Activated T-helper 9 cell treated with anti-CD3 and anti-CD28 coated beads, Interleukin-2, amount 50 U/mL, for 16 hours (primary cell): Measurements from ENCODE around the gene ZCCHC24.

Experiments
- DNase-seq: peaks from one replicate; pipeline ENCODE4 v3.0.0-alpha.2; 2020; ENCODE audit warnings: low read depth

The ZCCHC24 gene

DNA sequence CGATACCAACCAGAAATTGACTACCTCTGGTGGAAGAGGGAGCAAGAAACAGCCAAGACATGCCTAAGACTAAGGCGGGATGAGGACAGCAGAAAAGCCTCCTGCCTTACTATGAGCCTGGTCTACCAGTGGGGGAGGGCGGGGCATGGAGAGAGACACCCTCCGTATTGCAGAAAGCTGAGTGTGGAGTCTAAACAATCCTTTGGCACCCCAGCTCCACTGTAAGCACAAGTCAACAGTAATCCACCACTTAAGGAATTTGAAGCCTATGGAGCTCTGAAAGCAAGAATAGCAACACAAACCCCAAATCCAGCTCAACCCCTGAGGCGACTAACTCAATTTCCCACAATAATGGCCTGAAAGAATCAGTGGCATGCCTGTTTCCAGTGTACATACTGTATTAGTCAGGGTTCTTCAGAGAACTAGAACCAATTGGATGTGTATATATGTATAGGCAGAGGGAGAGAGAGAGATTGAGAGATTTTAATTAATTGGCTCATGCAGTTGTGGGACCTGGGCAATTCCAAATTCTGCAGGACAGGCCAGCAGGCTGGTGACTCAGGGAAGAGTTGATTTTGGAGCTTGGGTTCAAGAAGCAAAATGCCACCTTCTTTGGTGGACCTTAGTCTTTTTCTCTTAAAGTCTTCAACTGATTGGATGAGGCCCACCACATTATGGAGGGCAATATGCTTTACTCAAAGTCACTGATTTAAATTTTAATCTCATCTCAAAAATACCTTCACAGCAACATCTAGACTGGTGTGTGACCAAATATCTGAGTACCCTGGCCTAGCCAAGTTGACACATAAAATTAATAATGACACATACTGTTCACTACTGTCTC is 84.7 kb downstream of the ZCCHC24 start:
- no peak for DNase-seq

DNA sequence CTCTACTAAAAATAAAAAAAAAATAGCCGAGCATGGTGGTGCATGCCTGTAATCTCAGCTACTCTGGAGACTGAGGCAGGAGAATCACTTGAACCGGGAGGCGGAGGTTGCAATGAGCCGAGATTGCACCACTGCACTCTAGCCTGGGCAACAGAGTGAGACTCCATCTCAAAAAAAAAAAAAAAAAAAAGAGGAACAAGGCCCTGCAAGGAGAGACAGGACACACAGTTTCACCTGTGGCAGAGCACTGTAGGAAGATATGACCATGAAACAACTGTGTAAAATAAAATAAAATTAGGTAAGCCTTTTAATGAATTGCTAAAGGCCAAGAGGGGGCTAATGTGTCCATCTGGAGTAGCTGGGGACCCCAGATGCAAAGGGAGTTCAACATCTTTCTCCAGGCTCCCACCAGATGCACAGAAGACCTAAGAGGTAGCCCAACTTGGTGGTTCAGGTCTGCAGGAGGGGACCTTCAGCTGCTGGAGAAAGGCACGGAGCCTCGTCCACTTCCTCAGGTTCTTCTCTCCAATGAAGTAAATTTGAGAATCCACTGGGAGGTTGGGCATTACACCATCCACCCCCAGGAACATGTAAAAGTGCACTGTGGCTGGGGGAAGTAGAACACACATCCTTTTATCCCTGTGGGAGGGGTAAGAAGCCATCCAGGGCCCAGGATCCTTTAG is 85.5 kb downstream of the ZCCHC24 start:
- DNase-seq: no peak

DNA sequence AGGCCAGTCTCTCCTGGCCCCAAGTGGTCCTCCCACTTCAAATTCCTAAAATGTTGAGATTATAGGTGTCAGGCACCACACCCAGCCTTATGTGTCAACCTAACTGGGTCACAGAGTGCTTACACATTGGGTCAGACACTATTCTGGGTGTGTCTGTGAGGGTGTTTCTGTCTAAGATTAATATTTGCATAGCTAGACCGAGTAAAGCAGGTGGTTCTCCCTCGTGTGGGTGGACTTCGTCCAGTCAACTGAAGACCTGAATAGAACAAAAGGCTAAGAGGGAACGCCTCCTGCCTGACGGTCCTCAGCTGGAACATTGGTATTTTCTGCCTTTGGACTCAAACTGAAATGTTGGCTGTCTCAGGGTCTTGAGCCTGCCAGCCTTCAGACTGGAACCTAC is 86.6 kb downstream of the ZCCHC24 start:
- DNase-seq: no peak

DNA sequence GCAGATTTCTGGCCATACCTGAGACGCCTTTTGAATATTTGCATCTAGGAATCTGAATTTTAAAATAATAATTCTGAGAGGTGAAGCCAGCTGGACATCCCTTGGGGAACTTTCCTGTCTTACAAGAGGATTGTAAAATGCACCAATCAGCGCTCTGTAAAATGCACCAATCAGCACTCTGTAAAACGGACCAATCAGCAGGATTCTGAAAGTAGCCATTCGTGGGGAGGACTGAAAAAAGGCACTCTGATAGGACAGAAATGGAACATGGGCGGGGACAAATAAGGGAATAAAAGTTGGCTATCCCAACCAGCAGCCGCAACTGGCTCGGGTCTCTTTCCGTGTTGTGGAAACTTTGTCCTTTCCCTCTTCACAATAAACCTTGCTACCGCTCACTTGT is 88.2 kb downstream of the ZCCHC24 start:
- no peak for DNase-seq

DNA sequence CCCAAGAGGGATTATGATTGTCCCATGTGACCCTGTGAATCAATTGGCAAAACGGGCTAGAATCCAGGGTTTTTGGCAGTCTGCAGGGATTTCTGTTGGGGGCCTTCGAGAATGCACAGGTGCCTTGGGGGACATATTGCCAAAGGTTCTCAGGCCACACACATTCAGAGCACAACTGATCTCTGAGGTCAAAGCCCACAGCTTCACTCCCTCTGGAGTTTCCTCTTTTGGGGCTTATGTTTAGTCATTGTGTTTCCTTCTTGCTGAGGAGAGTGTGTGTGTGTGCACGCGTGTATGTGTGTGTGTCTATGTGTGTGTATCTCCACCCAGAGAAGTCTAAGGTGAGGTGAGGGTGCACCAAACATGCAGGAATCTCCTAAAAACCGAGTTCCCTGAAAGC is 89.3 kb downstream of the ZCCHC24 start:
- DNase-seq: no peak

DNA sequence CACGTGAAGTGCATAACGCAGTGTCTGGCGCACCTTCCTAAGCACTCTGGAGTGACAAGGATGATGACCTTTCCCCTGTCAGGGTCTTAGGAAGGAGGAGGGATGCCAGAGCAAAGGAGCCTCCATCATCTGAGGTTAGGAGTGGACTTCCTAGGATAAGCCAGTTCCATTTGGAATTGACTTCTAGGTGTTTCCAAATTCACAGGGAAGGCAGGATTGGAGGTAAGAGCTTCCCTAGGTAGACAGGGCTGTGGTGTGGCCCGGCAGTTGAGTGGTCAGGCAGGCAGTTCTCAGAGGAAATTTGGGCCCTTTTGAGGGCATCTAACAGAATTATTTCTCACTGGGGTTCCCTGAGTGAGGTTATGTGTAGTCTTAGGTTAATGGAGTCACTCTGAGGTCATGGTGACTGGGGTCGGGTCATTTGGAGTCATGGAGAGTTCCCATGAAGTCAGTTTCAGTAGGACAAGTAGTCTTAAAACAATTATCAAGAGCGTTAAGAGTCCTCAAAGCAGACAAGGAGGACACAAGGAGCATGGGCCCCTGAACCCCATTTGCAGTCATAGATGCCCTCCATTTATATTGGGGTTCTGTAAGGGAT is 89.9 kb downstream of the ZCCHC24 start:
- DNase-seq: no peak

DNA sequence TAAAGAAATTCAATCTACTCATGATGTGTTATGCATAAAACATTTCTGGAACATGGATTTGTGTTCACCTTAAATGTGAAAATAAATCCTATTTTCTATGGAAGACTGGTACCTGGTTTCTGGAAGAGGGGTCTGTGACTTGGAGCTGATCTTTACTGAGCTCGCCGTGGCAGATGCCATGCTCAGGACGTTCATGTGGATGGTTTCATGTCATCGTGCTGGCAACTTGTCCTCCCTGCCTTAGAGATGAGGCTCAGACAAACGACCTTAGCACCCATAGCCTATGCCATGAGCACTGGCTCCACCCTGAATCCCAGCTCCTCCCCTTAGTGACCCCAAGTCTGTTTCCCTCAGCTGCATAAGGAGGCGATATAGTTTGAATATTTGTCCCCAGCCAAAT is 90.8 kb downstream of the ZCCHC24 start:
- DNase-seq: no peak

DNA sequence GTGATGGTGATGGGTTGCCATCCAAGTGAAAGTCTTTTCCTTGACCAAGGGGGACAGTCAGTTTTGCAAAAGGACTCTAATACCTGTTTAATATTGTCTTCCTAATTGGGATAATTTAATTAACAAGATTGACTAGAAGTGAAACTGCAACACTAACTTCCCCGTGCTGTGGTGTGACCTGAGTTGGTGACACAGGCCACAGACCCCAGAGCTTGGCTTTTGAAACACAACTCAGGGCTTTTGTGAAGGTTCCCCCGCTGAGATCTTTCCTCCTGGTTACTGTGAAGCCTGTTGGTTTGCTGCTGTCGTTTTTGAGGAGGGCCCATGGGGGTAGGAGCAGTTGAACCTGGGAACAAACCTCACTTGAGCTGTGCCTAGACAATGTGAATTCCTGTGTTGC is 91.3 kb downstream of the ZCCHC24 start:
- no peak for DNase-seq

DNA sequence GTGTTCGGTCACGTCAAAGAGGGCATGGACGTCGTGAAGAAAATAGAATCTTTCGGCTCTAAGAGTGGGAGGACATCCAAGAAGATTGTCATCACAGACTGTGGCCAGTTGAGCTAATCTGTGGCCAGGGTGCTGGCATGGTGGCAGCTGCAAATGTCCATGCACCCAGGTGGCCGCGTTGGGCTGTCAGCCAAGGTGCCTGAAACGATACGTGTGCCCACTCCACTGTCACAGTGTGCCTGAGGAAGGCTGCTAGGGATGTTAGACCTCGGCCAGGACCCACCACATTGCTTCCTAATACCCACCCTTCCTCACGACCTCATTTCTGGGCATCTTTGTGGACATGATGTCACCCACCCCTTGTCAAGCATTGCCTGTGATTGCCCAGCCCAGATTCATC is 91.7 kb downstream of the ZCCHC24 start:
- no peak for DNase-seq

DNA sequence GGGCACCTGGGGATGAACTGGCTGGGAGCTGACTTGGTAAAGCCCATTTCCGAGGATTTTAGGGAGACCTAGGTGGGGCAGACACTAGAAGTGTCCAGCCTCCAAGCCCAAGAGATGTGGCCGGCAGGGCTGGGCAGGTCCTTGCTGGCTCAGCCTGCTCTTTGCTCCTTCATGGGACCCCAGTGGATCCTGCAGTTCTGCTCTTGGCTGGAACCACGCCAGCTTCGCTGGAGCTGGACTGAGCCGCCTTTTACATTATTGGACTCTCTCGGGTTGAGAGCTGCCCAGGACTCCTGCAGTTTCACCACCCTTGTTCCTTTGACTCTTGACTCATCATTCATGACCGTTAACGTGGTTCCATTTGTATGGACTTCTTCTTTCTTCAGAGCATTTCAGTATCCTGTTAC is 92.4 kb downstream of the ZCCHC24 start:
- DNase-seq: no peak

DNA sequence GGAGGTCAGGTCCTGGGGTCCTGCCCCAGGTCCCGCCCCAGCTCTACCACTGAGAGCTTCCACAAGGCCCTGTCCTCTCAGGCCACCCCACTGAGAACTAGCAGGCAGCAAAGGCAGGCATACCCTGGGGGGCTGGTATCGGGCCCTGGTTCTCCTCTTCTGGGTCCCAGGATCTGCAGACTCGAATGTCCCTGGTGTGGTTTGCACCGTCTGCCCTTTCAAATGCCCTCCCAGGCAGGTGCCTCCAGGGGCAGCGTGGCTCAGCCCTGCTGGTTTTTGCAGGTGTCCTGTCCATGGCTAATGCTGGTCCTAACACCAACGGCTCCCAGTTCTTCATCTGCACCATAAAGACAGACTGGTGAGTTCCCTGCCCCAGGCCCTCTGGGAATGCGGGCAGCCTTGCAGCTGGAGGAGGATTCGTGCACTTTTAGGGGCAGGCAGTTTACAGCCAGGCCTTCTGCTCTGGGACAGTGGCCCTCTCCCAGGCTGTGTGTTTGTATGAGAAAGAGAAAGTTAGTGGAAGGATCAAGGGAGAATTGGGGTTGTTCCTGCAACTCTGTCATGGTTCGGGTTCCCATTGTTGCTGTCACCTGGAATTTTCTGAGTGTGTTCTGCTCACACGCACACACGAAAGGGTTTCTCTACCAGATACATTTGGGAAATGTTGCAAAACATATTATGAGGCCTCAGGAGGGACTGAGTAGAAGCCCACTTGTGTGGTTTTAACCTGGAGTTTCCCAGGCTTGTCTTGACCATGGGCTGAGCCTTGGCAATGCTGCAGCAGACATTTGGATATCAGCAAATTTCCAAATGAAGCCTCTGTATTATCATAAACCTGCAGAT is 93.2 kb downstream of the ZCCHC24 start:
- no peak for DNase-seq

DNA sequence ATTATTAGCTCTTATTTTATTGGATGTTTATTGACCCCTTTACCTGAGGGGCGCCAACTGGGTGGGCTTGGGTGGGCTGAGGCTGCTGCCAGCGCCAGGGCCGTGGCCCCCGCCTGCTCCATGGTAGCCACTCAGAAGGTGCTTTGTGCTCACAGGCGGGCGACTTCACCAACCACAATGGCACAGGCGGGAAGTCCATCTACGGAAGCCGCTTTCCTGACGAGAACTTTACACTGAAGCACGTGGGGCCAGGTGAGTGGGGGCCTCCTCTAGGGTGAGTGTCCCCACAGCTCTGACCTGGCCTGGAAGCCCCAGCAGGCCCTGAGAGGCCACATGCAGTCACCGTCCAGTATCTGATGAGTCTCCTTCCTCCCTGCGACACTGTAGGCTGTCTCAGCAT is 94.1 kb downstream of the ZCCHC24 start:
- no peak for DNase-seq

DNA sequence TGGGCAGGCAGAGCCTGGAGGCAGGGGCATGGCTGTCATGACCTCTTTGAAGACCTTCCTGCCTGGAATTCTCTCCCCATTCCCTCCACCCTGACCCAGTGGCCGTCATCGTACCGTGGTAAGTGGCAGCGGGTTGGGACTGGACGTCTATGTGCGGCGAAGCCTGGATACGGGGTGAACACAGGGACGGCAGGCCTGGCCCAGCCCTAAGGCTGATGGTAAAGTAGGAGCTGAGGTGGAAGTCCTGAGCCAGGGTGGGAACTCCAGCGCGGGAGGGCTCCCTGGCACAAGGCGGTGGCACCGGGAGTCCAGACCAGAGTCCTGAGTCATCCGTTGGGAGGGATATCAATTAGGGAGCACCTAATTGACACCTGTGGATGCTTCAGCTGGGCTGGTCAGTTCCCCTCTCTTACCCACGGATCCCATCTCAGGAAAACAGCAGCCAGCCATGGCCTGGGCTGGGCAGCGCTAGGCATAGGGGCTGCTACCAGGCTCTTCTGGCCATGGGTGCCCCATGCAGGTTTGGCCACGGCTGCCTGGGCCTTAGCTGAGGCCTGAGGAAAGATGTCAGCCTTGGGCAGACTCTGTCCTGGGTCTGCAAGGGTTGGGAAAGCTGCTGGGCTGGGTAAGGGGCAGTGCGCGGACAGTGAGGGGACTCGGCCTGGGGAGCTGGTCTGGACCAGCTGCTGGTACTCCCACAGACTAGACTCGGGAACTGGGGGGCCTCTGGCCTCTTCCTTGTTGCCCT is 94.8 kb downstream of the ZCCHC24 start:
- no peak for DNase-seq

DNA sequence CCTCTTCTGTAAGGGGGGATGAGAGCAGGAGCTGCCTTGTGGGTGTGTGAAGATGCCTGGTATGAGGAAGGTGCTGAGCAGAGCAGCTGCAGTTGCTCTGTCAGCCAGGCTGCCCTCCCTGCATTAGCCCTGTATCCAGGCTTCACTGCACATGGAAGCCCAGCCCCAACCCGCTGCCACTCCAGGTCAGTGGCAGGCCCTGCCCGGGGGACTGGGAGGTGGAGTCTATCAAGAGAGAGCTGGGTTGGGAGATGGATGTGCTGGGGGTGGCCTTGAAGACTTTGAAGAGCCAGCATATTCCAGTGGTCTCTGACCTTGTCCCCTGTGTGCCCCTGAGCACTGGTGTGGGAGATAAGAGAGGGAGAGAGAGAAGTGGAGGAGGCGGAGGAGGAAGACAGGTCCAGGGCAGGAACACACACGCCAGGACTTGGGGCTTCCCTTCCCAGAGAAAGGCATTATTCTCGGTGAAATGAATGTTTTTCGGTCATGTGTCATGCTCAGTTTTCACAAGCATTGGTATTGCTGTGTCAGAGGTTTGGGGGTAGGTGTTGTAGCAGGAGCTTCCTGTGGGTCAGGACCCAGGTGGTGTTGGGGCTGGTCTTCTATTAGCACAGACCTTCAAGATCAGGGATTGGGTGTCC is 95.5 kb downstream of the ZCCHC24 start:
- DNase-seq: no peak

DNA sequence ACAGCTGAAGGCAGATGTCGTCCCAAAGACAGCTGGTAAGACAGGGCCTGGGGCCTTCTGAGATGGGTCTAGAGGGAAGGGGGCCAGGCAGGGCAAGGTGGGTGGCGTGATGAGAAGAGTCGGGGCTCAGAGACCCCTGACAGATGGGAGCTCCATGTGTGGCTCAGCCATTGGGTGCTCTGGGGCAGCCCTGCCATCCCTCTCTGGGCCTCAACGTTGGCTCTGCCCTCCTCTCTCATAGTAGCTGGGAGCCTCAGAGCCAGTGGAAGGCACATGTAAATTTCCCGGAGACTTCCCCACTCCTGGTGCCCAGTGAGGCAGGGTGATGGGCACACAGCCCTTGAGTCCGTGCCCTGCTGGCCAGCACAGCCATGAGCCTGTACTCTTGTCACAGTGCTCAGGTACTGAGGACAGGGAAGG is 96.3 kb downstream of the ZCCHC24 start:
- DNase-seq: no peak

DNA sequence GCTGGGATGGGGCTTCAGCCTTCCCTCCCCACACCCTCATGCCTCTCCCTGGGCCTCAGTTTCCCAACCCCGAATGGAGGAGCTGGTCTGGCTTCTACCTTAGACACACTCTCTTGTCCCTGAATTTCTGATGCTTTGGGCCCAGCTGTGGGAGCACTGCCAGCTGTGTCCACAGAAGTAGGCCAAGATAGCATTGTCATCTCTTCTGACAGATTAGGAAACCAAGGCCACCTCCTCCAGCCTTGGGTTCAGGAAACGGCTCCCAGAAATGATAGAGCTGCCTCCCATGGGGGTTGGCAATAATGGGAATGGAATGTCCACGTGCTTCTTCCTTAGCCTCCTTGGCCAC is 96.8 kb downstream of the ZCCHC24 start:
- no peak for DNase-seq

DNA sequence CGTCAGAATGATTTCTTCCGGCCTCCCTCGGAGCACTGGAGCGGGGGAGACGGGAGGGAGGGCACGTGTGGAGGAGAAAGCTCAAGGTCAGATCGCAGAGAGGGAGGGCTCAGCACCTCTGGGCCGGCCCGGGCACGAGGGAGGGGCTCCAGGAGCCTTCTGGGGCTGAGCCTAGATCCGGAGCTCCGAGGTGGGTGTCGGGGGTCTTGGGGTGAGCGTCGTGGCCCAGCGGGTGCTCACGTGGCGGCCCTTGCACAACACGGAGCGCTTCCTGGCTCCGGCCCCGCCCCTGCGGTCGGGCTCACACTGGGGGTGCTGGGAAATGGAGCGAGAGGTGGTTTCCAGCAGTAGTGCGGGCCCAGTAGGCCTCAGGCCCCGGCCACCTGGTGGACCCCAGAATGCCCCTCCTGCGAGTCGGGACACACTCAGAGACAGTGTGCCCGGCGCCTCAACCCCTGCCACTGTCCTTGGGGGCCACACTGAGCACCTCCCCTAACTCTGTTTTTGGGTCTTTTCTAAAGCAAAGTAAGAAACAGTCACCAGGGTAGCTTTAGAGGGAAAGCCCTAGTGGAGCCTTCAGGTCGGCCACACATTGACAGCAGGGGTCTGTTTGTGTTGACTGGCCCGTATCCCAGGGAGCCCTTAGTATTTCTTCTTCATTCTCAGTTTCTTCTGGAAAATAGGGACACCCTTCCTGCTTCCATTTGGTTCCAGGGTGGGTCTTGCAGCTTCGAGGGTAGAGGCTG is 97.4 kb downstream of the ZCCHC24 start:
- DNase-seq: peak; percentile 68

DNA sequence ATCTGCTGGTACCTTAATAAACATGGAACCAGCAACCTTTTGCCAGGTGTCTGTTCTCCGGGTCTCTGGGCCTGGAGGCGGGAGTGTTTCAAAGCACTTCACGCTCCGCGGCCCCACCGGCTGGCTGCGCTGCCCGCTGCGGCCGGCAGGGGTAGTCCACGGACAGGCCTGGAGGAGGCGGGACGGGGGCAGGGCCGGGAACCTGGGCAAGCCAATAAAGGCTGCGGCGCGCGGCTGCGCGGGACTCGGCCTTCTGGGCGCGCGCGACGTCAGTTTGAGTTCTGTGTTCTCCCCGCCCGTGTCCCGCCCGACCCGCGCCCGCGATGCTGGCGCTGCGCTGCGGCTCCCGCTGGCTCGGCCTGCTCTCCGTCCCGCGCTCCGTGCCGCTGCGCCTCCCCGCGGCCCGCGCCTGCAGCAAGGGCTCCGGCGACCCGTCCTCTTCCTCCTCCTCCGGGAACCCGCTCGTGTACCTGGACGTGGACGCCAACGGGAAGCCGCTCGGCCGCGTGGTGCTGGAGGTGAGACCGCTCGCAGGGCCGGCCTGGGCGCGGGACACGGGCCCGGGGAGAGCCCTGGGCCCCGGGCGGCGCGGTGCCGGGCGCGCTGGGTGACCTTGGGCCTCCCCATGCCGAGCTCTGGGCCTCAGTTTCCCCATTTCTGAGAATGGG is 98.1 kb downstream of the ZCCHC24 start, which contains the start of gene PPIF:
Gene PPIF (plus strand): TSS at position 244 of the 668 bp plus-strand sequence. CDS start 80 bp downstream, at position 324.
- DNase-seq: peak; percentile 93

DNA sequence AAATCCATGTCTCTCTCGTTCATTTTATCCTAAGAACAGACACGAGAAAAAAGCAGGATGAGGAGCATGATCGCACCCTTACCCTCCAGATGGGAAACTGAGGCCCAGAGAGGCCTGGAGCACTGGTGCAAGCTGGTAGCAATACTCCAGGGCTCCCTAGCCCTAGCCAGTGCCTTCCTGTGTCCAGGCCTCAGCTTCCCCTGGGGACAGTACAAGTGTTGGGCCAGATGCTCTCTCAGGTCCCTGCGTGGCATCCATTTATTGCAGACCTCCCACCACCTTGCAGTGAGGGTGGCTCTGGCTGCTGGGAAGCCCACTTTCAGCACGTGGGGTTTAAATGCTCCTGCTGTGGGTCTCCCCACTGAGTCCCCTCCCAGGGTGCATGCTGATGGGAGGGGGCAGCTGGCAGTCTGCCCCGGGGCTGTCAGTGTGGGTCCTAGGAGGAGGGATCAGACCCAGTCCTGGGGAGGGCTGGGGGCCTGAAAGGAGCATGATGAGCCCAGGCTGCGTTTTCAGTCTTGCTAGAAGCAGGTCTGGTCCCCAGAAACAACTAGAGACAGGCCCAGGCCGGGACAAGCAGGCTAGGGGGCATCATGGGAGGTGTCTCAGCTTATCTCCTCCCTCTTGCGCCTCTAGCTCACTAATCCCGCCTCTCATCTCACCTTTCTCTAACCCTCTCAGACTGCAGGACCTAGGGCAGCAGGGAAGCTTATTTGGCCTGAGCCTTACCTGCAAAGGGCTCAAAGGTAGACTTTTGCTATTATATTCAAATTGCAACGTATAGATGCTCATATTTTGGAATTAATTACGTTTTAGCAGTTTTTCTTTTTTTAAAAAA is 98.8 kb downstream of the ZCCHC24 start:
- no peak for DNase-seq
